ENCODE measurements around the gene DSP. TPM values are rescaled to one million over a fixed set of nuclear protein-coding genes. Genes with fewer than 3 reads are reported as not detected.

The DSP gene
- total RNA-seq, 1 experiment from 2014 or later = 20.1 TPM

GRCh38 chr6:7554533-7555275 is 13.2 kb downstream of the DSP start:
- CTCF ChIA-PET = interaction anchor here (0.6 to 0.7 kb wide), 2 partner anchors 16 to 153 kb away, joined by 3 to 5 read pairs; no protein-coding TSS in a partner anchor
- in situ Hi-C loops (cut with HindIII; ENCODE audit: low pct_unique_long_range_greater_than_20kb, low sequenced_read_pairs) = no loop called here
- TF ChIP-seq POLR2AphosphoS5 (IDR thresholded peaks at IDR 0.05; ENCODE audit: low read depth, low read length) (no peak), SIN3A (IDR thresholded peaks at IDR 0.05; ENCODE audit: borderline replicate concordance, insufficient read depth, low read depth, low read length) (no peak), REST (IDR thresholded peaks at IDR 0.05; ENCODE audit: insufficient read depth in 1 of 2, low read depth in 2 of 2, low read length in 1 of 2) (no peak), TCF7L2 (IDR thresholded peaks at IDR 0.05; ENCODE audit: low read depth, low read length) (no peak), CTCF (IDR thresholded peaks at IDR 0.05) (no peak)

GRCh38 chr6:7555671-7556070 is 14.2 kb downstream of the DSP start:
- Histone ChIP-seq H3K27ac (ENCODE audit: low read length) (no peak overlapping the region), H3K36me3 (ENCODE audit: control insufficient read depth, insufficient read depth, low read length) (no peaks in the 10 kb centered on the region), H3K9me3 (ENCODE audit: control insufficient read depth, insufficient read depth, low read depth, low read length) (no peaks in the 10 kb centered on the region), H3K27me3 (ENCODE audit: control insufficient read depth, insufficient read depth, low read length) (peaks cover 8% of the 10 kb centered on the region), H3K4me1 (ENCODE audit: control insufficient read depth, insufficient read depth, low read length) (no peaks in the 10 kb centered on the region; the same call in 1 of the 2 replicates), H3K4me3 (ENCODE audit: low read depth in 2 of 2, low read length in 2 of 2) (no peak overlapping the region)
- DNase-seq (ENCODE audit: low read depth, low spot score) = no peak
- in situ Hi-C loops (cut with HindIII; ENCODE audit: low pct_unique_long_range_greater_than_20kb, low sequenced_read_pairs) (no loop called here), intact Hi-C loops (cut with micrococcal nuclease; ENCODE audit: unreplicated experiment) (no loop called here)
- no TSS peak for BruUV-seq (replicated peaks)
- TF ChIP-seq POLR2AphosphoS5 (IDR thresholded peaks at IDR 0.05; ENCODE audit: low read depth, low read length) (no peak), REST (IDR thresholded peaks at IDR 0.05; ENCODE audit: insufficient read depth in 1 of 2, low read depth in 2 of 2, low read length in 1 of 2) (no peak), SIN3A (IDR thresholded peaks at IDR 0.05; ENCODE audit: borderline replicate concordance, insufficient read depth, low read depth, low read length) (no peak), CTCF (IDR thresholded peaks at IDR 0.05) (no peak), TCF7L2 (IDR thresholded peaks at IDR 0.05; ENCODE audit: low read depth, low read length) (no peak)
- no peak for ATAC-seq
- POLR2A ChIA-PET = no interaction called here
- CTCF ChIA-PET = no interaction called here

More at GRCh38 chr6:7554533-7555275, 13.2 kb downstream of the DSP start:
- Histone ChIP-seq H3K9me3 (ENCODE audit: control insufficient read depth, insufficient read depth, low read depth, low read length) (no peaks in the 10 kb centered on the region), H3K36me3 (ENCODE audit: control insufficient read depth, insufficient read depth, low read length) (no peaks in the 10 kb centered on the region), H3K27ac (ENCODE audit: low read length) (no peak overlapping the region), H3K4me1 (ENCODE audit: control insufficient read depth, insufficient read depth, low read length) (no peaks in the 10 kb centered on the region; the same call in 1 of the 2 replicates), H3K27me3 (ENCODE audit: control insufficient read depth, insufficient read depth, low read length) (peaks cover 7% of the 10 kb centered on the region), H3K4me3 (ENCODE audit: low read depth in 2 of 2, low read length in 2 of 2) (no peak overlapping the region)
- no TSS peak for BruUV-seq (replicated peaks)
- no peak for ATAC-seq
- DNase-seq (ENCODE audit: low read depth, low spot score) = no peak
- intact Hi-C loops (cut with micrococcal nuclease; ENCODE audit: unreplicated experiment) = no loop called here
- POLR2A ChIA-PET = interaction anchor here (0.7 kb wide), 1 partner anchor 36 kb away, joined by 3 read pairs; no protein-coding TSS in a partner anchor

All from Panc1 (cell line).